ENCODE results near the gene BBLN.

DNA sequence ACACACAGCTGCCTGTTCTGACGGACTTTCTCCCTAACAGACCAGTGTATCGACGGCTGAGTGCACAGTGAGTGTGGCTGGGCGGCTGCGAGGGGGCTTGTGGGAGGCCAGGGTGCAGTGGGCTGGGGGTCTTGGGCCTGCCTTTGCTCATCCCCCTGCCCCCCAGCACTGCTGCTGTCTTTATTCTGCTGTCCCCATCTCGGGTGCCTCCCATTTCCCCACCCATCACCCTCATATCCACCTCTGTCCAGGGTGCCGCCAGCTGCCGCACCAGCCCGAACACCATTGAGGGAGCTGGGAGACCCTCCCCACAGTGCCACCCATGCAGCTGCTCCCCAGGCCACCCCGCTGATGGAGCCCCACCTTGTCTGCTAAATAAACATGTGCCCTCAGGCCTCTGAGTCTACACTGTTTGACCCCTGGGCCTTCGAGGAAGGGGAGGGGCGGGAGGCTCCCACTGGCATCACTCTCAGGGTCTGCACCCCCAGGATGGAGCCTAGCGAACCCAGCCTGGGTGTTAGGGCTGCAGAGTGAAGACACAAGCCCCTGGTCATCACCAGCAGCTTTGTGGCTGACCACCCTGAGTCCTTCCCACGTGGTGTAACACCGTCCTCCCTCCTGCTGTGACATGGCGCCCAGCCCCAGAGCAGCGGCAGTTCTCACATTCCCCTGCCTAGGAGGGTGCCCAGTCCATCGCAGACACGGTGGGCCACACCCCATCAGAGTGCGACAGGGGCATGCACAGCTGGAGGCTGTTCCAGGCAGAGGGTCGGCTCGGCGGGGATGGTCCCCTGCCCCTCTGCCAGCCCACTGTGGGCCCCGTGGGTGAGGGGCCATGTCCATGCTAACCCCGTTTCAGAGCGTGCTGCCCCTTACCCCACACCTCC is 6.8 kb upstream of the BBLN start:
- TF ChIP-seq, protein P1, sequence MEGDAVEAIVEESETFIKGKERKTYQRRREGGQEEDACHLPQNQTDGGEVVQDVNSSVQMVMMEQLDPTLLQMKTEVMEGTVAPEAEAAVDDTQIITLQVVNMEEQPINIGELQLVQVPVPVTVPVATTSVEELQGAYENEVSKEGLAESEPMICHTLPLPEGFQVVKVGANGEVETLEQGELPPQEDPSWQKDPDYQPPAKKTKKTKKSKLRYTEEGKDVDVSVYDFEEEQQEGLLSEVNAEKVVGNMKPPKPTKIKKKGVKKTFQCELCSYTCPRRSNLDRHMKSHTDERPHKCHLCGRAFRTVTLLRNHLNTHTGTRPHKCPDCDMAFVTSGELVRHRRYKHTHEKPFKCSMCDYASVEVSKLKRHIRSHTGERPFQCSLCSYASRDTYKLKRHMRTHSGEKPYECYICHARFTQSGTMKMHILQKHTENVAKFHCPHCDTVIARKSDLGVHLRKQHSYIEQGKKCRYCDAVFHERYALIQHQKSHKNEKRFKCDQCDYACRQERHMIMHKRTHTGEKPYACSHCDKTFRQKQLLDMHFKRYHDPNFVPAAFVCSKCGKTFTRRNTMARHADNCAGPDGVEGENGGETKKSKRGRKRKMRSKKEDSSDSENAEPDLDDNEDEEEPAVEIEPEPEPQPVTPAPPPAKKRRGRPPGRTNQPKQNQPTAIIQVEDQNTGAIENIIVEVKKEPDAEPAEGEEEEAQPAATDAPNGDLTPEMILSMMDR (conservative IDR thresholded peaks at IDR 0.05 in 1 of 2, IDR thresholded peaks at IDR 0.05 in 1 of 2; ENCODE audit: extremely low read depth in 1 of 2, insufficient read depth in 1 of 2, low read depth in 1 of 2, low read length in 2 of 2), result no peak
- TF ChIP-seq EZH2 (IDR thresholded peaks at IDR 0.05; ENCODE audit: borderline replicate concordance, low read length), result no peak
